PC-3 (cell line): ENCODE results near the gene CLEC4A.
"Not testable (repeated sequence)": the region's sequence is repeated elsewhere in the genome, so short reads cannot be mapped to it uniquely, and the experiment has no call there.

Source experiments
- CTCF ChIP-seq: fragments of 300-600 bp; sonication (generic); conservative IDR thresholded peaks from 2 replicates; pipeline ENCODE4 v1.5.1; 2017; ENCODE audit warnings: antibody characterized with exemption, low read depth, mild to moderate bottlenecking, low read length
- EZH2 ChIP-seq: fragments of 300-600 bp; sonication (generic); IDR thresholded peaks from one replicate; pipeline ENCODE4 v1.6.1; 2017; ENCODE audit warnings: antibody characterized with exemption, mild to moderate bottlenecking, low read length; ENCODE audit not compliant: unreplicated experiment

GRCh38 chr12:8113117-8113516 is 10.3 kb upstream of the CLEC4A start:
- TF ChIP-seq CTCF, EZH2: not testable (repeated sequence)
